Vagina (tissue), 2 donors: Measurements from ENCODE around the gene LRMDA. TPM values are rescaled to one million over a fixed set of nuclear protein-coding genes. Genes with fewer than 3 reads are reported as not detected.

Source experiments
- DNase-seq, 2 donors: peaks; one replicate each; pipeline ENCODE4 v3.0.0-alpha.2; 2017; ENCODE audit errors: extremely low spot score in 2 of 2
- H3K27ac ChIP-seq: fragments of 200-600 bp; sonication (generic); one replicate; pipeline ENCODE4 v1.5.1; 2019
- H3K27me3 ChIP-seq: fragments of 200-600 bp; sonication (generic); one replicate; pipeline ENCODE4 v1.5.1; 2019
- H3K36me3 ChIP-seq, 2 donors: fragments of 200-600 bp; sonication (generic); one replicate each; pipeline ENCODE4 v1.5.1; 2017 to 2019
- H3K4me1 ChIP-seq: fragments of 200-600 bp; sonication (generic); one replicate; pipeline ENCODE4 v1.5.1; 2019
- H3K4me3 ChIP-seq, 2 donors: fragments of 200-600 bp; sonication (generic); 1 replicate in 1 of 2; 2 replicates in 1 of 2; pipeline ENCODE4 v1.5.1; 2016 to 2019
- H3K9me3 ChIP-seq: fragments of 200-600 bp; sonication (generic); one replicate; pipeline ENCODE4 v1.5.1; 2019
- CTCF ChIP-seq, 3 experiments: fragments of 450-650 bp in 2 of 3; fragments of 200-600 bp in 1 of 3; sonication (generic) in 1 of 3; IDR thresholded peaks; one replicate each; pipeline ENCODE4 v1.5.1; 2017 to 2019; ENCODE audit warnings: antibody characterized with exemption in 3 of 3, mild to moderate bottlenecking in 2 of 3, moderate library complexity in 2 of 3
- POLR2A ChIP-seq, 2 donors: fragments of 450-650 bp; IDR thresholded peaks; one replicate each; pipeline ENCODE4 v1.6.1; 2017; ENCODE audit warnings: antibody characterized with exemption in 2 of 2, mild to moderate bottlenecking in 2 of 2, moderate library complexity in 2 of 2
- POLR2AphosphoS5 ChIP-seq, 2 donors: sonication (generic); formaldehyde crosslinking; IDR thresholded peaks; one replicate each; pipeline ENCODE4 v1.9.0; 2017; ENCODE audit warnings: antibody characterized with exemption in 2 of 2, mild to moderate bottlenecking in 2 of 2, low read depth in 1 of 2; ENCODE audit not compliant: insufficient read depth in 1 of 2
- intact Hi-C: fragments of 100-400 bp; cut with DNase I; formaldehyde crosslinking; loops from one replicate; pipeline ENCODE4 v1.15.1; 2023
- total RNA-seq: library from RNA; depleted of rRNA; stranded (reverse); fragments of >200 nt; gene quantifications from one replicate; pipeline ENCODE4 v1.2.3, GENCODE V29; 2016

The LRMDA gene
- total RNA-seq, 1 donor from 2014 or later, result 22.6 TPM

GRCh38 chr10:75532253-75532924 lies 101.0 kb downstream of the LRMDA start:
- Histone ChIP-seq H3K4me3 (no peak overlapping the region), H3K27ac (no peak overlapping the region), H3K36me3 (no peaks in the 10 kb centered on the region), H3K27me3 (no peaks in the 10 kb centered on the region), H3K4me1 (no peaks in the 10 kb centered on the region), H3K9me3 (no peaks in the 10 kb centered on the region)
- no peak for DNase-seq
- no peak for TF ChIP-seq POLR2A (IDR thresholded peaks at IDR 0.05)
- no peak for TF ChIP-seq POLR2AphosphoS5 (IDR thresholded peaks at IDR 0.05; ENCODE audit: insufficient read depth in 1 of 2, low read depth in 1 of 2)
- no peak for TF ChIP-seq CTCF (IDR thresholded peaks at IDR 0.05)
- intact Hi-C loops, result loop anchor here (10.0 kb wide), 1 partner anchor 122 kb away; no protein-coding TSS in a partner anchor

GRCh38 chr10:75538144-75538543 lies 106.7 kb downstream of the LRMDA start:
- no peaks in the 10 kb centered on the region for H3K27me3 ChIP-seq
- DNase-seq, result no peak
- intact Hi-C loops, result loop anchor here (10.0 kb wide), 1 partner anchor 117 kb away; no protein-coding TSS in a partner anchor
- H3K27ac ChIP-seq, result no peak overlapping the region
- TF ChIP-seq POLR2A (IDR thresholded peaks at IDR 0.05) (no peak), CTCF (IDR thresholded peaks at IDR 0.05) (no peak), POLR2AphosphoS5 (IDR thresholded peaks at IDR 0.05; ENCODE audit: insufficient read depth in 1 of 2, low read depth in 1 of 2) (no peak)
- H3K9me3 ChIP-seq, result no peaks in the 10 kb centered on the region
- no peak overlapping the region for H3K4me3 ChIP-seq
- H3K4me1 ChIP-seq, result peaks cover 9% of the 10 kb centered on the region
- H3K36me3 ChIP-seq, result no peaks in the 10 kb centered on the region

GRCh38 chr10:75538765-75539164 lies 107.3 kb downstream of the LRMDA start:
- TF ChIP-seq POLR2AphosphoS5 (IDR thresholded peaks at IDR 0.05; ENCODE audit: insufficient read depth in 1 of 2, low read depth in 1 of 2) (no peak), POLR2A (IDR thresholded peaks at IDR 0.05) (no peak), CTCF (IDR thresholded peaks at IDR 0.05) (no peak)
- no peak overlapping the region for H3K27ac ChIP-seq
- DNase-seq, result no peak
- H3K9me3 ChIP-seq, result no peaks in the 10 kb centered on the region
- H3K4me3 ChIP-seq, result no peak overlapping the region
- H3K27me3 ChIP-seq, result no peaks in the 10 kb centered on the region
- no peaks in the 10 kb centered on the region for H3K36me3 ChIP-seq
- intact Hi-C loops, result loop anchor here (10.0 kb wide), 1 partner anchor 116 kb away; no protein-coding TSS in a partner anchor
- H3K4me1 ChIP-seq, result peaks cover 9% of the 10 kb centered on the region

GRCh38 chr10:75540357-75540966 lies 109.0 kb downstream of the LRMDA start:
- no peak for TF ChIP-seq POLR2A (IDR thresholded peaks at IDR 0.05)
- no peak for TF ChIP-seq POLR2AphosphoS5 (IDR thresholded peaks at IDR 0.05; ENCODE audit: insufficient read depth in 1 of 2, low read depth in 1 of 2)
- no peak for TF ChIP-seq CTCF (IDR thresholded peaks at IDR 0.05)
- intact Hi-C loops, result loop anchor here (5.0 kb wide), 1 partner anchor 133 kb away; no protein-coding TSS in a partner anchor
- H3K4me1 ChIP-seq, result peaks cover 9% of the 10 kb centered on the region

GRCh38 chr10:75540981-75541380 lies 109.6 kb downstream of the LRMDA start:
- no peaks in the 10 kb centered on the region for H3K36me3 ChIP-seq
- no peak overlapping the region for H3K4me3 ChIP-seq
- no peak for TF ChIP-seq CTCF (IDR thresholded peaks at IDR 0.05)
- TF ChIP-seq POLR2AphosphoS5 (IDR thresholded peaks at IDR 0.05; ENCODE audit: insufficient read depth in 1 of 2, low read depth in 1 of 2), result no peak
- TF ChIP-seq POLR2A (IDR thresholded peaks at IDR 0.05), result no peak
- no peaks in the 10 kb centered on the region for H3K9me3 ChIP-seq
- H3K27ac ChIP-seq, result no peak overlapping the region
- intact Hi-C loops, result loop anchor here (5.0 kb wide), 1 partner anchor 134 kb away; no protein-coding TSS in a partner anchor
- no peak for DNase-seq
- no peaks in the 10 kb centered on the region for H3K27me3 ChIP-seq
- peaks cover 9% of the 10 kb centered on the region for H3K4me1 ChIP-seq

More at GRCh38 chr10:75540357-75540966, 109.0 kb downstream of the LRMDA start:
- Histone ChIP-seq H3K9me3 (no peaks in the 10 kb centered on the region), H3K4me3 (no peak overlapping the region), H3K27me3 (no peaks in the 10 kb centered on the region), H3K27ac (no peak overlapping the region), H3K36me3 (no peaks in the 10 kb centered on the region)
- DNase-seq, result no peak
